ENCODE data around the gene GLP1R.
A peak's percentile ranks its signal among the peaks of the same experiment; 100 is the strongest.

Gene GLP1R

DNA sequence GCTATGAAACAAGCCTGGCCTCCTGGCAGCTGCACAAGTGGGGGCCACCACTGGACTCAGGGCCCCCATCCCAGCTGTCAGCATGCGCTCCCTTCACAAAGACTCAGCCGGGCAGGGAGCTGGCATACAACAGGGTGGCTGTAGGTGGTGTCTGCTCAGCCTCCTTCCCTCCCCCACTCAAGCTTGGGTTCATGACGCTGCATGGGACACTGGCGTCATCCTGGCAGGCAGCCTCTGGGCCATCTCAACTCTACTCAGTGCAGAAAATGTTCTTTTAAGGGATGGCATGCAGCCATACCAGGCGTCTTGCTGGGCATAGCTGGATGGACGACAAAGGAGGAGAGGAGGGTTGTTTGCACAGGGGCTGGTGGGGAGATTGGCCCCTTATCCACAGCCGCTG lies 35.9 kb downstream of the GLP1R start:
- no peak for DNase-seq (ENCODE audit: low read depth in 2 of 2)
- H3K4me3 ChIP-seq (replicated peaks in 1 of 2; ENCODE audit: low read depth in 2 of 2, low read length in 2 of 2) = no peak overlapping the region
- TF ChIP-seq, protein P1, sequence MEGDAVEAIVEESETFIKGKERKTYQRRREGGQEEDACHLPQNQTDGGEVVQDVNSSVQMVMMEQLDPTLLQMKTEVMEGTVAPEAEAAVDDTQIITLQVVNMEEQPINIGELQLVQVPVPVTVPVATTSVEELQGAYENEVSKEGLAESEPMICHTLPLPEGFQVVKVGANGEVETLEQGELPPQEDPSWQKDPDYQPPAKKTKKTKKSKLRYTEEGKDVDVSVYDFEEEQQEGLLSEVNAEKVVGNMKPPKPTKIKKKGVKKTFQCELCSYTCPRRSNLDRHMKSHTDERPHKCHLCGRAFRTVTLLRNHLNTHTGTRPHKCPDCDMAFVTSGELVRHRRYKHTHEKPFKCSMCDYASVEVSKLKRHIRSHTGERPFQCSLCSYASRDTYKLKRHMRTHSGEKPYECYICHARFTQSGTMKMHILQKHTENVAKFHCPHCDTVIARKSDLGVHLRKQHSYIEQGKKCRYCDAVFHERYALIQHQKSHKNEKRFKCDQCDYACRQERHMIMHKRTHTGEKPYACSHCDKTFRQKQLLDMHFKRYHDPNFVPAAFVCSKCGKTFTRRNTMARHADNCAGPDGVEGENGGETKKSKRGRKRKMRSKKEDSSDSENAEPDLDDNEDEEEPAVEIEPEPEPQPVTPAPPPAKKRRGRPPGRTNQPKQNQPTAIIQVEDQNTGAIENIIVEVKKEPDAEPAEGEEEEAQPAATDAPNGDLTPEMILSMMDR (IDR thresholded peaks at IDR 0.05; ENCODE audit: low read depth, low read length) = no peak

DNA sequence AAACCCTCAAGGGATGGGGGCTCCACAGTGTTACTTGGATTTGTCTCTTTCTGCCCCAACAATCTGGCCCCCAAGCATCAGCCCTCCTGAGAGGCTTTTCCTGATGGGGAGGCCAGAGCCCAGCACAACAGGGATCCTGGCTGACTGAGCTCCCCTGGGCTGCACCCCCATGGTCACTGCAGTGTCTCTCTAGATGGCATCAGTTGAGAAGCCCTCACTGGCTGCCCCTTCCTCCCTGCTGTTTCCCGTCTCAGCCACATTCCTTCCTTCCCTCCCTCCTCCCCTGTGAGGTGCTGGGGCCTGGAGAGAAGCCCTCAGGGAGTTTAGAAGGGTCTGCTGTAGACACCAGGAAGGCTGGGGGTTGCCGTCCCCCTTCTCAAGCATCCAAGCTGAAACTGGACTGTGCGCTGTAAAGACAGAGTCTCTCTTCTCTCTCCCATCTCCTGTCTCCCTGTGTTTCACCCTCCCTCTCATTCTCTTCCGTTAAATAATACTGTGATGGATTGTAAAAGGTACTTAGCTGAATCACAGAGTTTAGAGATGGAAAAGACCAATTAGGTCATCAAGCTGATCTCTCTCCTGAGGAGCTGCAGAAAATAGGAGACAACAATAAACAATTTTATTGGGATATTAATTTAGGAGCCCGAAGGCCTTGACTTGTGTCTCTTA lies 36.7 kb downstream of the GLP1R start:
- no peak for DNase-seq (ENCODE audit: low read depth in 2 of 2)
- H3K4me3 ChIP-seq (replicated peaks in 1 of 2; ENCODE audit: low read depth in 2 of 2, low read length in 2 of 2) = no peak overlapping the region
- TF ChIP-seq, protein P1 (IDR thresholded peaks at IDR 0.05; ENCODE audit: low read depth, low read length) = no peak

DNA sequence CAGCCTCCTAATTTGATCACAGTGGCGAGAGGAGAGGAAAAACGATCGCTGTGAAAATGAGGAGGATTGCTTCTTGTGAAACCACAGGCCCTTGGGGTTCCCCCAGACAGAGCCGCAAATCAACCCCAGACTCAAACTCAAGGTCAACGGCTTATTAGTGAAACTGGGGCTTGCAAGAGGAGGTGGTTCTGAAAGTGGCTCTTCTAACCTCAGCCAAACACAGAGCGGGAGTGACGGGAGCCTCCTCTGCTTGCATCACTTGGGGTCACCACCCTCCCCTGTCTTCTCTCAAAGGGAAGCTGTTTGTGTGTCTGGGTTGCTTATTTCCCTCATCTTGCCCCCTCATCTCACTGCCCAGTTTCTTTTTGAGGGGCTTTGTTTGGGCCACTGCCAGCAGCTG lies 37.7 kb downstream of the GLP1R start:
- DNase-seq (ENCODE audit: low read depth in 2 of 2) = no peak
- TF ChIP-seq, protein P1 (IDR thresholded peaks at IDR 0.05; ENCODE audit: low read depth, low read length) = no peak

DNA sequence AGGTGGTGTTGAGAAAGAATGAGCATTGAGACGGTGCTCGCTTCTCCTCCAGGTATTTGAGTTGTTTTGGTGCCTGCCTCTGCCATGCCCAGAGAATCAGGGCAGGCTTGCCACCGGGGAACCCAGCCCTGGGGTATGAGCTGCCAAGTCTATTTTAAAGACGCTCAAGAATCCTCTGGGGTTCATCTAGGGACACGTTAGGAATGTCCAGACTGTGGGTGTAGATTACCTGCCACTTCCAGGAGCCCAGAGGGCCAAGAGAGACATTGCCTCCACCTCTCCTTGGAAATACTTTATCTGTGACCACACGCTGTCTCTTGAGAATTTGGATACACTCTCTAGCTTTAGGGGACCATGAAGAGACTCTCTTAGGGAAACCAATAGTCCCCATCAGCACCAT lies 38.1 kb downstream of the GLP1R start:
- DNase-seq (ENCODE audit: low read depth in 2 of 2) = no peak
- TF ChIP-seq, protein P1 (IDR thresholded peaks at IDR 0.05; ENCODE audit: low read depth, low read length) = no peak
- no peak overlapping the region for H3K4me3 ChIP-seq (replicated peaks in 1 of 2; ENCODE audit: low read depth in 2 of 2, low read length in 2 of 2)

More for the DNA sequence above, 37.7 kb downstream of the GLP1R start:
- H3K4me3 ChIP-seq (replicated peaks in 1 of 2; ENCODE audit: low read depth in 2 of 2, low read length in 2 of 2) = no peak overlapping the region

DNA sequence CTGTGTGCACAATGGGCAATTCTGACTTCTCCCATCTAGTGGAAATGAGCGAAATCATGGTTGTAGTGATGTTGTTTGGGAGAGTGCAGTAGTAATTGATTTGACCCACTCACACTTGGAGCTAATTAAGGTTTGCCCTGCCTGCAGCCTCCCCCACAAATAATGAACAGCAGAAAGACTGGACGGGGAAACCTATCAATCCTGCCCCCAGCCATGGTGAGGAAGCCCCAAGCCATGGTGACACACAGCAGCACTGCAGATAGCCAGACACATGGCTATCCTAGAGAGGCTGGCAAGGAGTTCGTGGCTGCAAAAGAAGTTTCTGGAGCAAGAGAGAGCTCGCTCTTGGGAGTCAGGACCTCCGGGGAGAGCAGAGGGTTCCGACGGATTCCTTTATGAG lies 38.6 kb downstream of the GLP1R start:
- TF ChIP-seq, protein P1 (IDR thresholded peaks at IDR 0.05; ENCODE audit: low read depth, low read length) = no peak
- no peak for DNase-seq (ENCODE audit: low read depth in 2 of 2)

DNA sequence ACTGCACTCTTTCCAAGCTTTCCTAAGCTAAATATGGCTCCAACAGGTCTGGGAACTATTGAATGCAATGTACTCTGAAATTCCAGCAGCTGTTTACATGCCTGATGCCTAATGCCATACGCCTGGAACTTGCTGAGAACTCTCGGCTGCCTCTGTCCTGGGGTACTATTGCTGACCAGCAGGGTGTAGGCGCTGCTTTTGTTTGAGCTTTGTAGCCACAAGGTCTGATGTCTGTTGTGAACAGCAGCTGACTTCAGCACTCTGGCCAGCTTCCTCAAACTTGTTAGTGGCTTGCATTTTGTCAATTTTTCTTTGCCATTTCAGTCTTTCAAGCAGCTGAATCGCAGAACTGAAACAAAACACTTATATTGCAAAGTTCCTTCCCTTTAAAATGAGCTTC lies 39.8 kb downstream of the GLP1R start:
- DNase-seq (ENCODE audit: low read depth in 2 of 2) = peak; percentile 55 to 80
- no peak overlapping the region for H3K4me3 ChIP-seq (replicated peaks in 1 of 2; ENCODE audit: low read depth in 2 of 2, low read length in 2 of 2)
- TF ChIP-seq, protein P1 (IDR thresholded peaks at IDR 0.05; ENCODE audit: low read depth, low read length) = peak; percentile 41

More for the DNA sequence above, 38.6 kb downstream of the GLP1R start:
- no peak overlapping the region for H3K4me3 ChIP-seq (replicated peaks in 1 of 2; ENCODE audit: low read depth in 2 of 2, low read length in 2 of 2)

DNA sequence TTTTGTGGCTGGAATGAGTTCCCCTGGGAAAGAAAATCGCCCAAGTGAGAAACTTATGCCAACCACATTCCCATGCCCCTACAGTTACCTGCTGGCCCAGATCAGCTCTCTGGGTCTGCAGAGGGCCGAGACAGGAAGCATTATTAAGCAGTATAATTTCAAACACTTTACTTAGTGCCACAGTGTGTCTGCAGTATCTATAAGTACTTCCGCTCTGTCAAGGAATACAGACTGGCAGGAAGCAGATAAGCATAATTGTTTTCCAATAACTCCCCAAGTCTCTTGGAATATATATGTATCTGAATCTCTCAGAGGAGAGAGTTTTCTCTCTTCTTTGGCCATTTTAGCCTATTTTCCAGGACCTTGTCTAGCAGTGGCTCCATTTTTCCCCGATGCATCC lies 41.5 kb downstream of the GLP1R start:
- H3K4me3 ChIP-seq (replicated peaks in 1 of 2; ENCODE audit: low read depth in 2 of 2, low read length in 2 of 2) = no peak overlapping the region
- DNase-seq (ENCODE audit: low read depth in 2 of 2) = no peak
- TF ChIP-seq, protein P1 (IDR thresholded peaks at IDR 0.05; ENCODE audit: low read depth, low read length) = no peak
